Mesodermal cell (in vitro differentiated cells): ENCODE measurements around the gene ADPRH.
"Not testable (repeated sequence)": the region's sequence is repeated elsewhere in the genome, so short reads cannot be mapped to it uniquely, and the experiment has no call there.

Experiments used
- H3K27ac ChIP-seq: 2 replicates; pipeline ENCODE4 v1.7.0; 2013; ENCODE audit warnings: mild to moderate bottlenecking, low read depth, low read length, moderate library complexity; ENCODE audit not compliant: severe bottlenecking
- H3K36me3 ChIP-seq: 2 replicates; pipeline ENCODE4 v1.7.1; 2013; ENCODE audit warnings: mild to moderate bottlenecking, low read length, moderate library complexity; ENCODE audit not compliant: control insufficient read depth, insufficient read depth
- H3K4me1 ChIP-seq: one replicate; pipeline ENCODE4 v1.7.1; 2013; ENCODE audit warnings: mild to moderate bottlenecking, low read length; ENCODE audit not compliant: insufficient read depth, control insufficient read depth, poor library complexity, severe bottlenecking
- H3K4me3 ChIP-seq: 2 replicates; pipeline ENCODE4 v1.7.0; 2013; ENCODE audit warnings: low read length, control low read depth, mild to moderate bottlenecking; ENCODE audit not compliant: insufficient read depth, poor library complexity, severe bottlenecking; ENCODE audit errors: extremely low read depth
- H3K9me3 ChIP-seq: 2 replicates; pipeline ENCODE4 v1.7.1; 2013; ENCODE audit warnings: mild to moderate bottlenecking, low read length, moderate library complexity; ENCODE audit not compliant: control insufficient read depth
- WGBS, 2 experiments: methylation state at CpG; one replicate each; pipeline ENCODE4 v1.1.5; 2013; ENCODE audit warnings: missing lambda C conversion rate in 2 of 2; ENCODE audit not compliant: insufficient coverage in 2 of 2; 5-methylcytosine and 5-hydroxymethylcytosine counted together

The ADPRH gene

DNA sequence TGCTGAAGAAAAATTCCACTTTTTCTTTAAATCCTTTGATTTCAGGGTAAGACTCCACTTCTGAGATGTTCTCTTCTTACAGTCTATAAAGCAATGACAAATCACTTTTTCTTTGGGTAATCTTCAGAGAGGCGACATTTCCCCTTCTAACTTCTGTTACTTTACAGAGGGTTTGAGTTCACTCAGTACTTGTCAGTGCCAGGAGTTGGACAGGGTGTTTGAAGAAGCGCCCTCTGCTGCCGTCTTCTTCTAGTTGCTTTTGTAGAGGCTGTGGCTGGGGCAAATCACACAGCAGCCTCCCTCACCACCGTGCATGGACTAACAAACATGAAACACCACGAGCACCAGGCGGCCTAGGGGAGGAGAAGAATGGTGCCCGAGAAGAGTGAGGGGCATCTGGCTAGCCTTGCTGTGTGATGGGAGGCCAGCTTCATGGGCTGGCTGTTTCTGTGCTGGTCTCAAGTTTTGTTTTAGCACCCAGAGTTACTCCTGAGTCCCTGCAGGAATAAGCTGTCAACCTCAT, 19.8 kb upstream of the ADPRH start, which contains the start of gene CD80:
Gene CD80 (minus strand): TSS at position 174 of the 523 bp plus-strand sequence. CDS start 1,886 bp downstream, outside the sequence.
- Histone ChIP-seq H3K36me3 (no peaks in the 10 kb centered on the region), H3K4me3 (no peak within 1 kb of the TSS), H3K27ac (no peak within 1 kb of the TSS), H3K9me3 (no peaks in the 10 kb centered on the region), H3K4me1 (no peaks in the 10 kb centered on the region)
- WGBS, 2 experiments, result 43 to 60% methylated on average over 1 of the region's 7 CpGs

- H3K9me3 ChIP-seq, result no peaks in the 10 kb centered on the region
- 80 to 100% methylated on average over 1 to 2 of the region's 5 CpGs for WGBS, 2 experiments
- H3K36me3 ChIP-seq, result no peaks in the 10 kb centered on the region
- H3K4me3 ChIP-seq, result no peak overlapping the region
- H3K27ac ChIP-seq, result no peak overlapping the region
- no peaks in the 10 kb centered on the region for H3K4me1 ChIP-seq
Measured at GRCh38 chr3:119560160-119560559, 19.1 kb upstream of the ADPRH start.

GRCh38 chr3:119562307-119562961, 16.9 kb upstream of the ADPRH start:
- H3K36me3 ChIP-seq, result no peaks in the 10 kb centered on the region
- no peaks in the 10 kb centered on the region for H3K9me3 ChIP-seq
- no peak overlapping the region for H3K4me3 ChIP-seq
- 88 to 90% methylated on average over 5 to 6 of the region's 6 CpGs for WGBS, 2 experiments
- H3K4me1 ChIP-seq, result no peaks in the 10 kb centered on the region
- H3K27ac ChIP-seq, result no peak overlapping the region

DNA sequence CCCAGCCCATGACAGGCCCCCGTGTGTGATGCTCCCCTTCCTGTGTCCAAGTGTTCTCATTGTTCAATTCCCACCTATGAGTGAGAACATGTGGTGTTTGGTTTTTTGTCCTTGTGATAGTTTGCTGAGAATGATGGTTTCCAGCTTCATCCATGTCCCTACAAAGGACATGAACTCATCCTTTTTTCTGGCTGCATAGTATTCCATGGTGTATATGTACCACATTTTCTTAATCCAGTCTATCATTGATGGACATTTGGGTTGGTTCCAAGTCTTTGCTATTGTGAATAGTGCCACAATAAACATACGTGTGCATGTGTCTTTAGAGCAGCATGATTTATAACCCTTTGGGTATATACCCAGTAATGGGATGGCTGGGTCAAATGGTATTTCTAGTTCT, 16.0 kb upstream of the ADPRH start:
- H3K4me1 ChIP-seq, H3K36me3 ChIP-seq, H3K9me3 ChIP-seq, H3K4me3 ChIP-seq, H3K27ac ChIP-seq: not testable (repeated sequence)
- no CpG with 5 or more reads among the region's 2 CpGs for WGBS, 2 experiments

DNA sequence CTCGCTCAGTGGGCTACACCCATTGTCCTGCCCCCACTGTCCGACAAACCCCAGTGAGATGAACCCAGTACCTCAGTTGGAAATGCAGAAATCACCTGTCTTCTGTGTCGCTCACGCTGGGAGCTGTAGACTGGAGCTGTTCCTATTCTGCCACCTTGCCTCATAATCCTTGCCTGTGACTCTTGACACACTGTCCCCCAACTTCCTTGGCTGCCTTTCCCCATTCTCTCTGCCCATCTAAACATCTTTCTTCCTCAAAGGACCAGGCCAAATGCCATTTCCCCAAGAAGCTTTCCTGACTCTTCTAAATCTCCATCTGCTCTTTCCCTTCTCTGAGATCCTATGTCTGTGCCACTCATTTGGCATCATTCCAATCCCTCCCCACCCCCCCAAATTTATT, 10.1 kb upstream of the ADPRH start:
- Histone ChIP-seq H3K4me3 (no peak overlapping the region), H3K4me1 (no peaks in the 10 kb centered on the region), H3K9me3 (no peaks in the 10 kb centered on the region), H3K27ac (no peak overlapping the region), H3K36me3 (no peaks in the 10 kb centered on the region)
- 92 to 99% methylated on average over 3 to 4 of the region's 4 CpGs for WGBS, 2 experiments

DNA sequence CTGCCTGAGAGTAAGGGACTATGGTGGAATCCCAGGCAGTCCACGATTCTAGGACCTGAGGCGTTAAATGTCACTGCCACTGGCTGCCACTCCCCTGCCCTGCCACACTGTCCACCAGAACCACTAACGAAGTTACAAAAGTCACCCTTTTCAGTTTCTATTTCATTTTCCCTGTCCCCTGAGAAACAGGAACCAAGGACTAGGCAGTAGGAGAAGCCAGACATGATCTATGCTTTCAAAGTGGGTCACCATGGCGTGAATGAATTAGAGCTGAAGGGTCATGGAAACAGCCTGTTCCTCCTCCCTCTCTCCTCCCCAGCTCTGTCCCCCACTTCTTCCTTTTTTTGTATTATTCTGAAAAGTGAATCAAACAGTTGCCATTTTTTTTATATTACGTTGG, 9.1 kb upstream of the ADPRH start:
- no peak overlapping the region for H3K4me3 ChIP-seq
- no peaks in the 10 kb centered on the region for H3K9me3 ChIP-seq
- no peaks in the 10 kb centered on the region for H3K36me3 ChIP-seq
- H3K27ac ChIP-seq, result no peak overlapping the region
- H3K4me1 ChIP-seq, result no peaks in the 10 kb centered on the region
- 94 to 100% methylated on average over 4 of the region's 5 CpGs for whole genome bisulfite sequencing, 2 experiments

GRCh38 chr3:119571230-119571629, 8.1 kb upstream of the ADPRH start:
- no peaks in the 10 kb centered on the region for H3K9me3 ChIP-seq
- no peak overlapping the region for H3K27ac ChIP-seq
- no peaks in the 10 kb centered on the region for H3K36me3 ChIP-seq
- H3K4me3 ChIP-seq, result no peak overlapping the region
- H3K4me1 ChIP-seq, result no peaks in the 10 kb centered on the region
- WGBS, 2 experiments, result 100% methylated on average over 1 of the region's 1 CpG

DNA sequence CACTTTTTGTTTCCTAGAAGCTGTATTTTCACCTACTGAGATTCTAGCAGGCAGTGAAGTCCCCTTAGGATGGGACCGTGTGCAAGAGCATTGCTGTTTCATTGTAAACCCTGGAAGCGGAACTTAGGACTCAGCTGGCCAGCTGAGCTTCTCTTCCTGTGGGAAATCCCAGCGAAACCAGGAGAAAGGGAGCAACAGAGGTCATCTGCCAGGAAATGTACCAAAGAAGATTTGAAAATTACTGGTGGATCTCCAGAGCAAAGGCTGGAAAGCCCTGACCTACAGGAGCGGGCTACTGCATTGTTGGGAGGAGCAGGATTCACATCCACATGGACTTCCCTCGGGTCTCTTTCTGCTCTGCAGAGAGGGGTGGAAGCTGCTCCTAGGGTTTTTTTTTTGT, 7.6 kb upstream of the ADPRH start:
- 74 to 75% methylated on average over 5 of the region's 5 CpGs for WGBS, 2 experiments
- Histone ChIP-seq H3K27ac (no peak overlapping the region), H3K4me1 (no peaks in the 10 kb centered on the region), H3K36me3 (no peaks in the 10 kb centered on the region), H3K9me3 (no peaks in the 10 kb centered on the region), H3K4me3 (no peak overlapping the region)

GRCh38 chr3:119575507-119575906, 3.8 kb upstream of the ADPRH start:
- Histone ChIP-seq H3K36me3 (no peaks in the 10 kb centered on the region), H3K4me1 (no peaks in the 10 kb centered on the region), H3K27ac (no peak overlapping the region), H3K9me3 (no peaks in the 10 kb centered on the region), H3K4me3 (no peak overlapping the region)

GRCh38 chr3:119580067-119580760, 922 bp downstream of the ADPRH start:
- Histone ChIP-seq H3K36me3 (no peaks in the 10 kb centered on the region), H3K27ac (peak overlapping the region; percentile 55), H3K4me3 (peak overlapping the region; percentile 51), H3K9me3 (no peaks in the 10 kb centered on the region), H3K4me1 (no peaks in the 10 kb centered on the region)
- 31 to 38% methylated on average over 5 to 10 of the region's 16 CpGs for WGBS, 2 experiments

DNA sequence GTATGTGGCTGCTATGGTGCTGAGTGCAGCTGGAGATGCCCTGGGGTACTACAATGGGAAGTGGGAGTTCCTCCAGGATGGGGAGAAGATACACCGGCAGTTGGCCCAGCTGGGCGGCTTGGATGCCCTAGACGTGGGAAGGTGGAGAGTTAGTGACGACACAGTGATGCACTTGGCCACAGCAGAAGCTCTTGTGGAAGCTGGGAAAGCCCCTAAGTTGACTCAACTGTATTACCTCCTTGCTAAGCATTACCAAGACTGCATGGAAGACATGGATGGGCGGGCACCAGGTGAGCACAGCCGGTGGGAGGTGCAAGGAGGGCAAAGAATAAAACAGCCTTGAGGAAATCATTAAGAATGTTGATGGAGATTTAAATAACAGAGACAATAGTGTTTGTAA, 2.9 kb downstream of the ADPRH start:
- Histone ChIP-seq H3K9me3 (no peaks in the 10 kb centered on the region), H3K36me3 (no peaks in the 10 kb centered on the region), H3K27ac (no peak overlapping the region), H3K4me3 (no peak overlapping the region), H3K4me1 (no peaks in the 10 kb centered on the region)
- 70 to 71% methylated on average over 4 to 5 of the region's 6 CpGs for WGBS, 2 experiments
